ENCODE measurements around the gene TRNT1. TPM values are rescaled to one million over a fixed set of nuclear protein-coding genes. Genes with fewer than 3 reads are reported as not detected.
A peak's percentile ranks its signal among the peaks of the same experiment; 100 is the strongest.

The TRNT1 gene
- total RNA-seq, 1 donor = 32.4 TPM

DNA sequence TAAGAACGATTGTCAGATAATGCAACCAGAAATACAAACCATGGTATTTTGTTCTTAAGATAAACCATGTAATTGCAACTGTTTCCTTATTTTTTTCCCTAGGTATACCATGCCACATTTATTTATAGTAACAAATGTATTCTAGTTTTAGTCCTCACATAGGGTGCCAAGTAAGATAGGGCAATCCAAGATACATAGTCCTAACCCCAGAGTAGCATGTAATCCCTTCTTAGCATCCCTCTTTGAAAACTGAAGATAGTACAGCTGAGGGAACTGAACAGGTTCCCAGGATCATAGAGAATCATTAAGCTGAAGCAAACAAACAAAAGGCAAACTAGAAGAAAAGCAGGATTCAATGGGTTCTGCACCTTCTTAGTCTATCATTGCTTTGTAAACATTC lies 24.8 kb downstream of the TRNT1 start:
- H3K4me3 ChIP-seq (ENCODE audit: low read depth, low read length) = no peak overlapping the region
- no peak for TF ChIP-seq CTCF (IDR thresholded peaks at IDR 0.05; ENCODE audit: insufficient read depth, low read depth, low read length)
- no peak for DNase-seq (ENCODE audit: low read depth)

DNA sequence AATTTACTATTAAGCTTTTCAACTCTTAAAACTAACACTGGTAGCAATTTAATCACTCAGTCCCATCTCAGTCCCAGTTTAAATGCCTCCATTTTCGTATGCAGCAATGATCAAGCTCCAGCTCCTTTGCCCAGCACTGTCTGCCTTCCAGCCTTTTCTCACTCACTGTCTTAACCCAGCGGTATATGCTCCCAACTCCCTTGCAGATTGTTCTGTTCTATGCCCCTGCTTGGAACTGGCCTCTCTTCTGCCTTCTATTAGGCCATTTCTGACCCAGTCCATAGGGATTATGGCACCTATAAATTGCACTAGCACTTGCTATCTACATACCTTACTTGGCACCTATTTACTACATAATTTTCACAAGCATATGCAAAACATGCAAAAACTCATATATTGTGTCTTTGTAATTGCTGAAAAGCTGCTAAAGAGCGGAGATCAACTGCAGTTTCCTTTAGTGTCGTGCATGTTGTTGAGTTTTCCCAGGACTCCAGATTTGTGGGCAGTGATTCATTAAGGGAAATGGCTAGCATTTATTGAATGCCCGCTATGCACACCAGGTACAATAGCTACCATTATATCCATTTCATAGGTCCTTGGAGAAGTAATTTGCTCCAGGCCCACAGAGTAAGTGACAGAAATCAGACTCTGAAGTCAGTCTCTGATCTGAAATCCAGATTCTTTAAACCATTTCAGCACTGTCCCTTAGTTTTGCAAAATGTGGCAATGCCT lies 28.3 kb downstream of the TRNT1 start:
- no peak overlapping the region for H3K4me3 ChIP-seq (ENCODE audit: low read depth, low read length)
- TF ChIP-seq CTCF (IDR thresholded peaks at IDR 0.05; ENCODE audit: insufficient read depth, low read depth, low read length) = no peak
- DNase-seq (ENCODE audit: low read depth) = no peak

GRCh38 chr3:3157484-3157883 lies 30.7 kb downstream of the TRNT1 start:
- TF ChIP-seq CTCF (IDR thresholded peaks at IDR 0.05; ENCODE audit: insufficient read depth, low read depth, low read length) = no peak
- H3K4me3 ChIP-seq (ENCODE audit: low read depth, low read length) = no peak overlapping the region
- no peak for DNase-seq (ENCODE audit: low read depth)

GRCh38 chr3:3160826-3161225 lies 34.1 kb downstream of the TRNT1 start:
- no peak overlapping the region for H3K4me3 ChIP-seq (ENCODE audit: low read depth, low read length)
- DNase-seq (ENCODE audit: low read depth) = peak; percentile 38
- no peak for TF ChIP-seq CTCF (IDR thresholded peaks at IDR 0.05; ENCODE audit: insufficient read depth, low read depth, low read length)

DNA sequence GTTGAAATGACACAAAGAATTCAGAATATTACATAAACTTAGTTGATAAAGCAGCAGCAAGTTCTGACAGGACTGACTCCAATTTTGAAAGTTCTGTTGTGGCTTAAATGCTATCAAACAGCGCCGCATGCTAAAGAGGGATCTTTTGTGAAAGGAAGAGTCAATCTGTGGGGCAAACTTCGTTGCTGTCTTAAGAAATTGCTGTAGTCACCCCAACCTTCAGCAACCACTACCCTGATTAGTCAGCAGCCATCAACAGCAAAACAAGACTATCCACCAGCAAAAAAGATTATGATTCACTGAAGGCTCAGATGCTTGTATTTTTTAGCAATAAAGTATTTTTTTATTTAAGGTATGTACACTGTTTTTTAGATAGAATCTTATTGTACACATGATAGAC lies 38.5 kb downstream of the TRNT1 start:
- no peak overlapping the region for H3K4me3 ChIP-seq (ENCODE audit: low read depth, low read length)
- DNase-seq (ENCODE audit: low read depth) = no peak
- TF ChIP-seq CTCF (IDR thresholded peaks at IDR 0.05; ENCODE audit: insufficient read depth, low read depth, low read length) = no peak

DNA sequence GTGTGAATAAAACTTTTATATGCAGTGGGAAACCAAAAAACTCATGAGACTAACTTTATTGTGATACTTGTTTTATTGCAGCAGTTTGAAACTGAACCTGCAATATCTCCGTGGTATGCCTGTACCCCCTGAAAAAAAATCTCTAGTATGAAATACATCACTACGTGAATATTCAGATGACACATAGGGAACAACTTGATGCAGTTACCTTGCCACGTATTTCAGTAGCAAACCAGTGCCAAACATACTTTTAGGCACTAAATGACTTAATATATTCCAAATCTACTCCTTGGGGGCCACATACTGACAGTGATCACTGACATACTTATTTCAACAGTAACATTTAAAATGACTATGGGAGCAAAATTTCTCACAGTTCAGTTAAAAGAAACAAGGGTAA lies 38.9 kb downstream of the TRNT1 start:
- no peak overlapping the region for H3K4me3 ChIP-seq (ENCODE audit: low read depth, low read length)
- DNase-seq (ENCODE audit: low read depth) = no peak
- TF ChIP-seq CTCF (IDR thresholded peaks at IDR 0.05; ENCODE audit: insufficient read depth, low read depth, low read length) = no peak

- peak; percentile 38 for TF ChIP-seq CTCF (IDR thresholded peaks at IDR 0.05; ENCODE audit: insufficient read depth, low read depth, low read length)
- DNase-seq (ENCODE audit: low read depth) = peak; percentile 48
- no peak overlapping the region for H3K4me3 ChIP-seq (ENCODE audit: low read depth, low read length)
Observed at GRCh38 chr3:3170998-3171397, 44.3 kb downstream of the TRNT1 start.
